Subcutaneous abdominal adipose tissue (tissue), 5 donors: Measurements from ENCODE around the gene CCDC191.

ENCODE experiments used
- H3K27ac ChIP-seq: one replicate; pipeline ENCODE4 v1.7.0; 2013; ENCODE audit warnings: low read depth, mild to moderate bottlenecking, inconsistent platforms, low read length, moderate library complexity
- H3K27me3 ChIP-seq, 5 donors: one replicate each; pipeline ENCODE4 v1.7.0; 2013; ENCODE audit warnings: low read length in 5 of 5, inconsistent platforms in 1 of 5; ENCODE audit not compliant: control insufficient read depth in 5 of 5, insufficient read depth in 4 of 5
- H3K36me3 ChIP-seq, 5 donors: one replicate each; pipeline ENCODE4 v1.7.0; 2013; ENCODE audit warnings: low read length in 5 of 5; ENCODE audit not compliant: control insufficient read depth in 5 of 5, insufficient read depth in 5 of 5
- H3K4me1 ChIP-seq, 5 donors: one replicate each; pipeline ENCODE4 v1.7.0; 2013; ENCODE audit warnings: low read length in 5 of 5, mild to moderate bottlenecking in 3 of 5, moderate library complexity in 1 of 5; ENCODE audit not compliant: control insufficient read depth in 5 of 5, insufficient read depth in 5 of 5
- H3K4me3 ChIP-seq, 5 donors: one replicate each; pipeline ENCODE4 v1.7.0; 2013; ENCODE audit warnings: low read length in 5 of 5, low read depth in 1 of 5
- H3K9ac ChIP-seq, 5 donors: one replicate each; pipeline ENCODE4 v1.7.0; 2013; ENCODE audit warnings: low read length in 5 of 5, mild to moderate bottlenecking in 4 of 5, moderate library complexity in 3 of 5
- H3K9me3 ChIP-seq, 5 donors: one replicate each; pipeline ENCODE4 v1.7.0; 2013; ENCODE audit warnings: low read length in 5 of 5; ENCODE audit not compliant: control insufficient read depth in 5 of 5
- donor health status: healthy.
- donor health status: healthy.
- donor health status: healthy.
- donor health status: healthy.
- donor health status: healthy.

The CCDC191 gene

GRCh38 chr3:114056130-114057010 is at the start of gene CCDC191, which contains the start of gene QTRT2:
Gene CCDC191, minus strand, starts transcription at chr3:114056526. Its CDS starts 60 bp downstream, at chr3:114056466.
Gene QTRT2, plus strand, starts transcription at chr3:114056737. Its CDS starts 8,521 bp downstream, at chr3:114065258.
- peak within 1 kb of the TSS; percentile 43 to 93 (median 73) for H3K9ac ChIP-seq
- H3K27me3 ChIP-seq: no peaks in the 10 kb centered on the region
- no peaks in the 10 kb centered on the region for H3K9me3 ChIP-seq
- H3K27ac ChIP-seq: peak within 1 kb of the TSS; percentile 71
- H3K4me3 ChIP-seq: peak within 1 kb of the TSS; percentile 67 to 100 (median 97)
- peaks cover 6 to 25% (median 22%) of the 10 kb centered on the region in 5 donors for H3K4me1 ChIP-seq
- H3K36me3 ChIP-seq: peaks cover 0 to 4% (median 0%) of the 10 kb centered on the region in 5 donors

DNA sequence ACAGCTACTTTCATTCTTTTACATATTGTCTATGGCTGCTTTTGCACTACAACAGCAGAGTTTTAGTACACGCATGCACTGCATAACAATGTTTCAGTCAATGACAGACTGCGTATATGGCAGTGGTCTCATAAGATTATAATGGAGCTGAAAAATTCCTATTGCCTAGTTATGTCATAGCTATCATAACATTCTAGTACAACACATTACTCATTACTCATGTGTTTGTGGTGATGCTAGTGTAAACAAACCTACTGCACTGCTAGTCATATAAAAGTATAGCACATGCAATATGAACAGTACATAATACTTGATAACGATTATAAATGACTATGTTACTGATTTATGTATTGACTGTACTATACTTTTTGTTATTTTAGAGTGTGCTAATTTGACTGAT is 48.1 kb upstream of the CCDC191 start:
- H3K36me3 ChIP-seq: no peaks in the 10 kb centered on the region
- no peaks in the 10 kb centered on the region for H3K27me3 ChIP-seq
- H3K27ac ChIP-seq: no peak overlapping the region
- H3K4me1 ChIP-seq: no peaks in the 10 kb centered on the region
- H3K9me3 ChIP-seq: no peaks in the 10 kb centered on the region
- H3K4me3 ChIP-seq: no peak overlapping the region
- H3K9ac ChIP-seq: no peak overlapping the region

- Histone ChIP-seq H3K27me3 (no peaks in the 10 kb centered on the region), H3K4me3 (no peak overlapping the region), H3K36me3 (no peaks in the 10 kb centered on the region), H3K27ac (no peak overlapping the region), H3K9ac (no peak overlapping the region), H3K4me1 (no peaks in the 10 kb centered on the region), H3K9me3 (no peaks in the 10 kb centered on the region)
These were observed 47.5 kb upstream of the CCDC191 start for GRCh38 chr3:114103858-114104257.

DNA sequence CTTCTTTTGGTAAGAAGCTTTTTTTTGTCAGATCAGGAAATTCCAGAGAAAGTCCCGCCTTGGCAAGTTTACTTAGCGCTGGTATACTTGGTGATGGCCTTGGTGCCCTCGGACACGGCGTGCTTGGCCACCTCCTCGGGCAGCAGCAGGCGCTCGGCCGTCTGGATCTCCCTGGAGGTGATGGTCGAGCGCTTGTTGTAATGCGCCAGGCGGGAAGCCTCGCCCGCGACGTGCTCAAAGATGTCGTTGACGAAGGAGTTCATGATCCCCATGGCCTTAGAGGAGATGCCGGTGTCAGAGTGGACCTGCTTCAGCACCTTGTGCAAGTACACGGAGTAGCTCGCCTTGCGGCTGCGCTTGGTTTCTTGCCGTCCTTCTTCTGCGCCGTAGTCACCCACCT is 46.9 kb upstream of the CCDC191 start:
- H3K27me3 ChIP-seq: no peaks in the 10 kb centered on the region
- H3K36me3 ChIP-seq: no peaks in the 10 kb centered on the region
- H3K4me1 ChIP-seq: no peaks in the 10 kb centered on the region
- H3K27ac ChIP-seq: no peak overlapping the region
- H3K9me3 ChIP-seq: no peaks in the 10 kb centered on the region
- no peak overlapping the region for H3K9ac ChIP-seq
- no peak overlapping the region for H3K4me3 ChIP-seq

DNA sequence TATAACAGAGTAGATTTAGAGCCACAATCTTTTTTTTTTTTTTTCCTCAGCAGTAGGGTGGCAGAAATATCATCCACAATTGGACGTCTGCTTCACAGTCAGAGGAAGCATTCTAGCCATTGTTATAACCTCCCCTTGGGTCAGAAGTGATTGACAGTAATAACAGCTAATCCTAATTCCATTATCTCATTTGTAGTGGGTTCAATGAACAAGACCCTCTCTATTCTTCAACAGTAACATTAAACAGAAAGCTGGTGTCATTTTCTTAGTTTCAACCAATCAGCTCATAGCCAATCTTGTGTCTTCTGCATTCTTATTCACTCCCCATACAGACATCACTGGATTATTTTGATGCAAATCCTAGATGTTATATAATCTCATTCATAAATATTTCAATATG is 44.8 kb upstream of the CCDC191 start:
- H3K27me3 ChIP-seq: no peaks in the 10 kb centered on the region
- no peak overlapping the region for H3K4me3 ChIP-seq
- no peak overlapping the region for H3K9ac ChIP-seq
- H3K36me3 ChIP-seq: no peaks in the 10 kb centered on the region
- no peaks in the 10 kb centered on the region for H3K9me3 ChIP-seq
- no peaks in the 10 kb centered on the region for H3K4me1 ChIP-seq
- no peak overlapping the region for H3K27ac ChIP-seq

GRCh38 chr3:114095796-114096195 is 39.5 kb upstream of the CCDC191 start:
- no peaks in the 10 kb centered on the region for H3K9me3 ChIP-seq
- no peaks in the 10 kb centered on the region for H3K27me3 ChIP-seq
- peaks cover 0 to 16% (median 0%) of the 10 kb centered on the region in 5 donors for H3K4me1 ChIP-seq
- no peaks in the 10 kb centered on the region for H3K36me3 ChIP-seq
- no peak overlapping the region for H3K4me3 ChIP-seq
- H3K9ac ChIP-seq: no peak overlapping the region
- no peak overlapping the region for H3K27ac ChIP-seq

- no peaks in the 10 kb centered on the region for H3K27me3 ChIP-seq
- no peak overlapping the region for H3K4me3 ChIP-seq
- no peak overlapping the region for H3K9ac ChIP-seq
- H3K4me1 ChIP-seq: peaks cover 0 to 16% (median 0%) of the 10 kb centered on the region in 5 donors
- peaks cover 0 to 3% (median 0%) of the 10 kb centered on the region in 5 donors for H3K36me3 ChIP-seq
- H3K9me3 ChIP-seq: no peaks in the 10 kb centered on the region
- H3K27ac ChIP-seq: no peak overlapping the region
These were observed 37.3 kb upstream of the CCDC191 start for GRCh38 chr3:114093596-114093995.

- Histone ChIP-seq H3K9ac (no peak overlapping the region), H3K27ac (no peak overlapping the region), H3K27me3 (no peaks in the 10 kb centered on the region), H3K36me3 (peaks cover 0 to 3% (median 0%) of the 10 kb centered on the region in 5 donors), H3K4me1 (peaks cover 0 to 16% (median 0%) of the 10 kb centered on the region in 5 donors), H3K4me3 (peak overlapping the region in 2 of 5 donors; percentile 28 to 40), H3K9me3 (no peaks in the 10 kb centered on the region)
These were observed 36.7 kb upstream of the CCDC191 start for GRCh38 chr3:114093016-114093380.

DNA sequence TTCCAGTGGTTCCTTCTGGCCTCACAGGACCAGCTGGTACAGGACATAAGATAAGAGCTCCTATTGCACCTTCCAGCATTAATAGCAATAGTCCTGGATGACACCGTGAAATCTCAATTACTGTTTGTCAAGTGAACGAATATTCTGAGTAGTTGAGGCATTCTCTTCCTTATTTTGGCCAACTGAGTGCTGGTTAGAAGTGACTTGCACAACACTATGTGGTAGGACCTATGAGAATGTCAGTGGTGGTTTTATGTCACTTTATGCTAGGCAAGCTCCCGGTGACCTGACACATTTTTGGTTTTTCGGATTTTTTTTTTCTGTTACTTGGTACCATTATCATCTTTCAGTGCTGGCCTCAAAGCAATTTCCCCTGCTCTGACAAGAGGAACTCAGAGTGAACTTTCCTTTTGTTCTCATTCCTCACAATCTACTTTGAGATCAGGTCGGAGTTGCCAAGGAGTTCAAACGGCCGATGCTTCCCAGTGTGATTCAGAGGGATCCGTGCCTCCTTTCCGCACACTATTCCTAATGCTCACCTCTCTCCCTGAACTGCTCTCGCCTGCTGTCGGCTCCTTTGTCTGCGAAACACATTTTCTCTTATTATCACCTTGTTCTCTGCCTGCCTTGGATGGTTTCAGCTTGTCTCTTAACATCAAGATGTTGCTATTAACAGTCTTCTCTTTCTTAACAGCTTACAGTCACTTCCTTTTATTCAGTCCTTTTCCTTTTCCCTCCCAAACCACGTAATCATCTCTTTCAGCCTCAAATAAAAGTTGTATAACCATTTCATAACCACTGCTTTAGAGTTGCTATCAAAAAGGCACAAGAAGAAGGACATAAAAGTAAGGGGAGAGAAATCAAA is 36.1 kb upstream of the CCDC191 start:
- no peak overlapping the region for H3K27ac ChIP-seq

More for the DNA sequence above, 36.1 kb upstream of the CCDC191 start:
- Histone ChIP-seq H3K36me3 (peaks cover 0 to 9% (median 3%) of the 10 kb centered on the region in 5 donors), H3K9me3 (no peaks in the 10 kb centered on the region), H3K4me3 (peak overlapping the region in 3 of 5 donors; percentile 28 to 40 (median 30)), H3K4me1 (peaks cover 0 to 16% (median 0%) of the 10 kb centered on the region in 5 donors), H3K9ac (no peak overlapping the region), H3K27me3 (no peaks in the 10 kb centered on the region)
